ENCODE data around the gene ADAMTSL5. TPM values are rescaled to one million over a fixed set of nuclear protein-coding genes. Genes with fewer than 3 reads are reported as not detected.

ADAMTSL5 gene
- total and polyA plus RNA-seq, 2 of the 8 experiments (the other 6 are each of a cell fraction or from before 2014, with no cell fraction given) = 0.82 to 0.99 TPM

- TF ChIP-seq MAX (IDR thresholded peaks at IDR 0.05) (peak; percentile 67; the same call in 1 of the 2 replicates), SP2 (IDR thresholded peaks at IDR 0.05; ENCODE audit: low read length) (no peak), E2F6 (IDR thresholded peaks at IDR 0.05) (peak; percentile 43; the same call in 1 of the 2 replicates), PHF8 (conservative IDR thresholded peaks at IDR 0.05; ENCODE audit: low read depth, low read length) (no peak), JUND (IDR thresholded peaks at IDR 0.05; ENCODE audit: low read length) (no peak)
Measured at GRCh38 chr19:1457031-1457739, 55.6 kb downstream of the ADAMTSL5 start (continued).
